ENCODE results near the gene BRSK2. TPM values are rescaled to one million over a fixed set of nuclear protein-coding genes. Genes with fewer than 3 reads are reported as not detected.

The BRSK2 gene
- total and polyA plus RNA-seq, 2 of the 4 experiments (the other 2 are of a cell fraction): 0.18 to 0.62 TPM

DNA sequence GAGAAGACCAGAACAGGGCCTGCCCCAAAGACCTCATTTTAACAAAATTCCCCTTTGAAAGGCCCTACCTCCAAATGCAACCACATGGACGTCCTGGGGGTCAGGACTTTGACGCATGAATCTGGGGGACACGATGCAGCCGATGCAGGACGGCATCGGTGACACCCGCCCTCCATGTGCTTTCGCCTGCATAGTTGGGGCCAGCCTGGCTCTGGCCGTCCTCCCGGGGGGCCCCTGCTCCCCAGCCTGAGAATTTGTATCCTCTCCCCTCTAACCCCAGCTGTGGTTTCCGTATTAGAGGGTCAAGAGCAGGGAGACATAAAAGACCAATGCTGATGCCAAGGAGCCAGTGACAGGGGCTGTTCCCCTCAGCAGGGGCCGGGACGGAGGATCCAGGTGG is 18.4 kb upstream of the BRSK2 start:
- Histone ChIP-seq H2BK15ac (ENCODE audit: low read depth, low read length) (no peak overlapping the region), H3K4me2 (ENCODE audit: low read depth, low read length) (no peak overlapping the region), H3K4me1 (ENCODE audit: control insufficient read depth, insufficient read depth, low read length) (peaks cover 6% of the 10 kb centered on the region), H3K36me3 (ENCODE audit: control insufficient read depth, insufficient read depth, low read length) (no peaks in the 10 kb centered on the region), H3K14ac (replicated peaks; ENCODE audit: low read depth, low read length) (no peak overlapping the region), H2BK20ac (ENCODE audit: low read depth, low read length) (no peak overlapping the region), H3K9me1 (ENCODE audit: insufficient read depth, low read length) (peaks cover 4% of the 10 kb centered on the region), H3K27ac (ENCODE audit: insufficient read depth, low read length) (no peak overlapping the region), H4K5ac (ENCODE audit: low read depth, low read length) (no peak overlapping the region), H4K20me1 (ENCODE audit: insufficient read depth, low read length) (no peaks in the 10 kb centered on the region), H2AFZ (replicated peaks; ENCODE audit: low read length, poor library complexity) (no peak overlapping the region), H3K4me3 (ENCODE audit: insufficient read depth, low read depth, low read length) (no peak overlapping the region), H3K18ac (ENCODE audit: low read depth, low read length) (no peak overlapping the region), H3K56ac (ENCODE audit: extremely low read depth, insufficient read depth, low read length) (no peak overlapping the region), H2AK9ac (replicated peaks; ENCODE audit: low read depth, low read length, poor library complexity) (no peak overlapping the region), H3K27me3 (ENCODE audit: control insufficient read depth, insufficient read depth, low read length) (no peaks in the 10 kb centered on the region; the same call in 1 of the 2 replicates), H3K9me3 (ENCODE audit: control insufficient read depth, insufficient read depth, low read length) (peaks cover 7% of the 10 kb centered on the region; the same call in 1 of the 2 replicates), H3K23ac (ENCODE audit: low read depth, low read length) (no peak overlapping the region), H3K9ac (ENCODE audit: low read depth, low read length) (no peak overlapping the region), H2AK5ac (ENCODE audit: low read depth, low read length) (no peak overlapping the region), H3K4ac (ENCODE audit: low read depth, low read length) (no peak overlapping the region), H2BK120ac (ENCODE audit: low read depth, low read length) (no peak overlapping the region), H2BK5ac (ENCODE audit: low read depth, low read length, poor library complexity, severe bottlenecking) (no peak overlapping the region), H3K79me1 (ENCODE audit: low read depth in 1 of 2, low read length in 2 of 2) (no peaks in the 10 kb centered on the region), H4K8ac (ENCODE audit: low read depth in 2 of 2, low read length in 2 of 2) (no peak overlapping the region), H4K91ac (ENCODE audit: insufficient read depth, low read depth, low read length) (no peak overlapping the region)
- dilution Hi-C loops (cut with HindIII; ENCODE audit: low sequenced_read_pairs, unreplicated experiment) (no loop called here), in situ Hi-C loops (cut with MboI; ENCODE audit: low sequenced_read_pairs) (no loop called here), intact Hi-C loops (cut with micrococcal nuclease) (no loop called here)
- DNase-seq (no peak), ATAC-seq (ENCODE audit: low read depth) (no peak)
- BruUV-seq (replicated peaks): no TSS peak
- POLR2A ChIA-PET (ENCODE audit: unreplicated experiment): no interaction called here
- CTCF ChIA-PET: no interaction called here
- TF ChIP-seq CEBPB (IDR thresholded peaks at IDR 0.05; ENCODE audit: low read depth, low read length) (no peak), RCOR1 (IDR thresholded peaks at IDR 0.05; ENCODE audit: insufficient replicate concordance, low read length) (no peak), SMC3 (IDR thresholded peaks at IDR 0.05; ENCODE audit: low read depth, low read length) (no peak), MAFK (IDR thresholded peaks at IDR 0.05; ENCODE audit: low read depth, low read length) (no peak), NFE2L2 (IDR thresholded peaks at IDR 0.05; ENCODE audit: low read depth, low read length) (no peak), MXI1 (IDR thresholded peaks at IDR 0.05; ENCODE audit: borderline replicate concordance, low read depth, low read length) (no peak), MAZ (IDR thresholded peaks at IDR 0.05; ENCODE audit: borderline replicate concordance, low read depth, low read length) (no peak), CHD1 (IDR thresholded peaks at IDR 0.05; ENCODE audit: low read depth, low read length) (no peak)
- TF ChIP-seq, protein P1, sequence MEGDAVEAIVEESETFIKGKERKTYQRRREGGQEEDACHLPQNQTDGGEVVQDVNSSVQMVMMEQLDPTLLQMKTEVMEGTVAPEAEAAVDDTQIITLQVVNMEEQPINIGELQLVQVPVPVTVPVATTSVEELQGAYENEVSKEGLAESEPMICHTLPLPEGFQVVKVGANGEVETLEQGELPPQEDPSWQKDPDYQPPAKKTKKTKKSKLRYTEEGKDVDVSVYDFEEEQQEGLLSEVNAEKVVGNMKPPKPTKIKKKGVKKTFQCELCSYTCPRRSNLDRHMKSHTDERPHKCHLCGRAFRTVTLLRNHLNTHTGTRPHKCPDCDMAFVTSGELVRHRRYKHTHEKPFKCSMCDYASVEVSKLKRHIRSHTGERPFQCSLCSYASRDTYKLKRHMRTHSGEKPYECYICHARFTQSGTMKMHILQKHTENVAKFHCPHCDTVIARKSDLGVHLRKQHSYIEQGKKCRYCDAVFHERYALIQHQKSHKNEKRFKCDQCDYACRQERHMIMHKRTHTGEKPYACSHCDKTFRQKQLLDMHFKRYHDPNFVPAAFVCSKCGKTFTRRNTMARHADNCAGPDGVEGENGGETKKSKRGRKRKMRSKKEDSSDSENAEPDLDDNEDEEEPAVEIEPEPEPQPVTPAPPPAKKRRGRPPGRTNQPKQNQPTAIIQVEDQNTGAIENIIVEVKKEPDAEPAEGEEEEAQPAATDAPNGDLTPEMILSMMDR (conservative IDR thresholded peaks at IDR 0.05; ENCODE audit: low read depth, low read length): no peak
- TF ChIP-seq, protein P2, sequence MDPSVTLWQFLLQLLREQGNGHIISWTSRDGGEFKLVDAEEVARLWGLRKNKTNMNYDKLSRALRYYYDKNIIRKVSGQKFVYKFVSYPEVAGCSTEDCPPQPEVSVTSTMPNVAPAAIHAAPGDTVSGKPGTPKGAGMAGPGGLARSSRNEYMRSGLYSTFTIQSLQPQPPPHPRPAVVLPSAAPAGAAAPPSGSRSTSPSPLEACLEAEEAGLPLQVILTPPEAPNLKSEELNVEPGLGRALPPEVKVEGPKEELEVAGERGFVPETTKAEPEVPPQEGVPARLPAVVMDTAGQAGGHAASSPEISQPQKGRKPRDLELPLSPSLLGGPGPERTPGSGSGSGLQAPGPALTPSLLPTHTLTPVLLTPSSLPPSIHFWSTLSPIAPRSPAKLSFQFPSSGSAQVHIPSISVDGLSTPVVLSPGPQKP (IDR thresholded peaks at IDR 0.05; ENCODE audit: borderline replicate concordance, low read depth, low read length): no peak
- 85% methylated on average over 6 of the region's 13 CpGs; no CpG with 5 or more reads in 1 of the 2 experiments for WGBS, 2 experiments (ENCODE audit: extremely low coverage in 2 of 2, insufficient read length in 1 of 2)

Measured in IMR-90 (cell line).